SH-SY5Y (cell line): ENCODE measurements around the gene IRX5.

Experiments used
- GATA2 ChIP-seq: IDR thresholded peaks from 2 replicates; pipeline ENCODE4 v1.6.1; 2011; ENCODE audit warnings: mild to moderate bottlenecking, low read depth, low read length
- GATA3 ChIP-seq: IDR thresholded peaks from 2 replicates; pipeline ENCODE4 v1.6.1; 2011; ENCODE audit warnings: low read depth, mild to moderate bottlenecking, low read length, moderate library complexity

- TF ChIP-seq GATA3 (no peak), GATA2 (no peak)
Measured at GRCh38 chr16:54928411-54929089, 2.1 kb upstream of the IRX5 start.
